HL-60 (cell line): Measurements from ENCODE around the gene CATSPERB.

Source experiments
- DNase-seq, 2 experiments: peaks; one replicate each; pipeline ENCODE4 v3.0.0-alpha.2; 2010 to 2020; ENCODE audit warnings: low read depth in 1 of 2, low spot score in 1 of 2
- H3K27ac ChIP-seq: fragments of 250-450 bp; sonication (Bioruptor Pico); replicated peaks from 2 replicates; pipeline ENCODE4 v1.5.1; 2020; ENCODE audit warnings: mild to moderate bottlenecking, moderate library complexity
- H3K27me3 ChIP-seq: fragments of 250-450 bp; sonication (Bioruptor Pico); 2 replicates; pipeline ENCODE4 v1.5.1; 2021; ENCODE audit warnings: mild to moderate bottlenecking, moderate library complexity; ENCODE audit not compliant: insufficient read depth, poor library complexity, severe bottlenecking
- H3K4me3 ChIP-seq: replicated peaks from 2 replicates; pipeline ENCODE4 v1.5.1; 2011; ENCODE audit warnings: mild to moderate bottlenecking, control low read depth, low read length; ENCODE audit not compliant: insufficient read depth
- CTCF ChIP-seq: IDR thresholded peaks from one replicate; pipeline ENCODE4 v1.5.1; 2011; ENCODE audit warnings: low read length, control low read depth, inconsistent platforms; ENCODE audit not compliant: insufficient read depth
- GABPA ChIP-seq: IDR thresholded peaks from 2 replicates; pipeline ENCODE4 v1.6.1; 2012; ENCODE audit warnings: low read depth
- POLR2AphosphoS5 ChIP-seq: IDR thresholded peaks from 2 replicates; pipeline ENCODE4 v1.6.1; 2012; ENCODE audit warnings: low read depth
- REST ChIP-seq: IDR thresholded peaks from 2 replicates; pipeline ENCODE4 v1.6.1; 2012; ENCODE audit warnings: low read depth; ENCODE audit not compliant: insufficient replicate concordance
- SPI1 ChIP-seq: IDR thresholded peaks from 2 replicates; pipeline ENCODE4 v1.6.1; 2012; ENCODE audit warnings: low read depth, mild to moderate bottlenecking, borderline replicate concordance

Gene CATSPERB

GRCh38 chr14:91751719-91752118 is 19.8 kb upstream of the CATSPERB start:
- no peak overlapping the region for H3K4me3 ChIP-seq
- TF ChIP-seq POLR2AphosphoS5 = no peak
- no peak for TF ChIP-seq GABPA
- no peak for TF ChIP-seq SPI1
- TF ChIP-seq CTCF = no peak
- TF ChIP-seq REST = no peak
- no peak overlapping the region for H3K27ac ChIP-seq
- H3K27me3 ChIP-seq = peaks cover 7% of the 10 kb centered on the region
- DNase-seq = no peak

GRCh38 chr14:91750634-91751198 is 18.8 kb upstream of the CATSPERB start:
- no peak overlapping the region for H3K27ac ChIP-seq
- no peak overlapping the region for H3K4me3 ChIP-seq
- peaks cover 4% of the 10 kb centered on the region for H3K27me3 ChIP-seq
- no peak for DNase-seq
- TF ChIP-seq GABPA = no peak
- TF ChIP-seq REST = no peak
- no peak for TF ChIP-seq SPI1
- TF ChIP-seq CTCF = no peak
- no peak for TF ChIP-seq POLR2AphosphoS5

- TF ChIP-seq SPI1 (no peak), GABPA (no peak), REST (no peak), POLR2AphosphoS5 (no peak), CTCF (no peak)
- DNase-seq = no peak
- Histone ChIP-seq H3K4me3 (no peak overlapping the region), H3K27ac (no peak overlapping the region), H3K27me3 (peaks cover 4% of the 10 kb centered on the region)
These were observed 18.0 kb upstream of the CATSPERB start for GRCh38 chr14:91749868-91750267.
